Tibial nerve (tissue), 4 donors: ENCODE results near the gene RPRD1A.

Experiments
- EP300 ChIP-seq, 2 donors: sonication (generic); formaldehyde crosslinking; IDR thresholded peaks; one replicate each; pipeline ENCODE4 v1.6.1; 2017; ENCODE audit warnings: antibody characterized with exemption in 2 of 2, mild to moderate bottlenecking in 1 of 2
- POLR2A ChIP-seq, 2 donors: fragments of 450-650 bp; IDR thresholded peaks; one replicate each; pipeline ENCODE4 v1.6.1; 2017; ENCODE audit warnings: antibody characterized with exemption in 2 of 2, mild to moderate bottlenecking in 2 of 2, moderate library complexity in 2 of 2
- TF ChIP-seq, protein P1 (sequence below), 5 experiments: fragments of 200-600 bp in 3 of 5; fragments of 450-650 bp in 2 of 5; sonication (generic) in 3 of 5; IDR thresholded peaks; one replicate each; pipeline ENCODE4 v1.5.1; 2016 to 2019; ENCODE audit warnings: antibody characterized with exemption in 5 of 5, mild to moderate bottlenecking in 3 of 5, moderate library complexity in 2 of 5

GRCh38 chr18:35956226-35956625, 111.1 kb downstream of the RPRD1A start:
- TF ChIP-seq, protein P1, sequence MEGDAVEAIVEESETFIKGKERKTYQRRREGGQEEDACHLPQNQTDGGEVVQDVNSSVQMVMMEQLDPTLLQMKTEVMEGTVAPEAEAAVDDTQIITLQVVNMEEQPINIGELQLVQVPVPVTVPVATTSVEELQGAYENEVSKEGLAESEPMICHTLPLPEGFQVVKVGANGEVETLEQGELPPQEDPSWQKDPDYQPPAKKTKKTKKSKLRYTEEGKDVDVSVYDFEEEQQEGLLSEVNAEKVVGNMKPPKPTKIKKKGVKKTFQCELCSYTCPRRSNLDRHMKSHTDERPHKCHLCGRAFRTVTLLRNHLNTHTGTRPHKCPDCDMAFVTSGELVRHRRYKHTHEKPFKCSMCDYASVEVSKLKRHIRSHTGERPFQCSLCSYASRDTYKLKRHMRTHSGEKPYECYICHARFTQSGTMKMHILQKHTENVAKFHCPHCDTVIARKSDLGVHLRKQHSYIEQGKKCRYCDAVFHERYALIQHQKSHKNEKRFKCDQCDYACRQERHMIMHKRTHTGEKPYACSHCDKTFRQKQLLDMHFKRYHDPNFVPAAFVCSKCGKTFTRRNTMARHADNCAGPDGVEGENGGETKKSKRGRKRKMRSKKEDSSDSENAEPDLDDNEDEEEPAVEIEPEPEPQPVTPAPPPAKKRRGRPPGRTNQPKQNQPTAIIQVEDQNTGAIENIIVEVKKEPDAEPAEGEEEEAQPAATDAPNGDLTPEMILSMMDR (IDR thresholded peaks at IDR 0.05), result no peak
- no peak for TF ChIP-seq EP300 (IDR thresholded peaks at IDR 0.05)
- no peak for TF ChIP-seq POLR2A (IDR thresholded peaks at IDR 0.05)
